Measurements from ENCODE around the gene F11R.
A peak's percentile ranks its signal among the peaks of the same experiment; 100 is the strongest.
"Not testable (repeated sequence)": the region's sequence is repeated elsewhere in the genome, so short reads cannot be mapped to it uniquely, and the experiment has no call there.

F11R gene

DNA sequence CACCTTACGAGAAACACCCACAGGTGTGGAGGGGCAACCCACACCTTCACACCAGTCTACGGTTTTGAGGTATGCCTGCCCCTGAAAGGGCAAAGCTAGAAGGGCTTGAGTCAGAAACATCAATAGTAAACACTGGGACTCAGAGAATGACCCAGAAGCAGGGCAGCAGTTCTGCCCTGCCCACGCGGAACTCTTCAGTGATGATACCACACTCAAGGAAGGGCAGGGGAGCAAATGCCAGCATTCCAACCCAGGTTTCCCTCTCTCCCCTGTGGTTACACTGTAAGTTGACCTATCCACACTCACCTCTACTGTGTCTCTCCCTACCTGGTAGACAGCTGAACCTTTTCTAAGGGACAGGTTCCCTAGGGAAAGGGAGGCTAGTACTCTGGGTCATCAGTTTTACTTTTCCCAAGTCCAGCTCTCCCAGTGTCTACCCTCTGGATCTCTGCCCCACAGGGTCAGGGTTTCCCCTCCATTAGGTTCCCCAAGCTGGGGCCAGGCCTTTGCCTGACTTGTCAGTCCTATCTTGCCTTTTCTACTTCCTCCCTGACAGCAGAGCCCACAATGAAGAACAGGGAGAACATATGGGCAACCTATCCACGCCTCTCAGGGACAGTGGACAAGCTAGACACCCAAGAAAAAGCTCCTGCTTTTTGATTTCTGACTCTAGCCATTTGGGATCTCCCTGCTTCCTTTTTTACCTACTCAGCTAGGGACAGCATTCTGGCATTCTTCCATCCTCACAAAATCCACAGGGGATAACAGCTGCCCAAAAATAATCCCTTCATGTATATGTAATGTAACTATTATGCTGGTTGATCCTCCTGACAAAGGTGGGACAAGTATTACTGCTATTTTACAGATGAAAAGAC, 3.0 kb downstream of the F11R start:
- Histone ChIP-seq H3K4me1 (ENCODE audit: control insufficient read depth, insufficient read depth, low read depth, low read length) (peaks cover 13% of the 10 kb centered on the region), H4K91ac (ENCODE audit: low read length) (peak overlapping the region; percentile 39), H3K9ac (ENCODE audit: low read length) (no peak overlapping the region), H2AFZ (ENCODE audit: low read depth, low read length) (no peak overlapping the region), H2BK5ac (ENCODE audit: low read depth, low read length, poor library complexity, severe bottlenecking) (no peak overlapping the region), H2BK12ac (ENCODE audit: low read length in 2 of 2) (no peak overlapping the region), H3K27me3 (ENCODE audit: control insufficient read depth in 1 of 2, insufficient read depth in 1 of 2, low read length in 2 of 2) (peaks cover 9 to 33% of the 10 kb centered on the region in 2 experiments), H3K27ac (ENCODE audit: low read length, poor library complexity, severe bottlenecking) (no peak overlapping the region), H3K9me3 (ENCODE audit: control insufficient read depth, low read length) (no peaks in the 10 kb centered on the region), H3K79me1 (replicated peaks; ENCODE audit: low read length, poor library complexity, severe bottlenecking) (peaks cover 3% of the 10 kb centered on the region), H3K4ac (ENCODE audit: low read depth in 1 of 2, low read length in 2 of 2) (no peak overlapping the region), H3K4me2 (ENCODE audit: low read length, poor library complexity, severe bottlenecking) (no peak overlapping the region), H3K36me3 (ENCODE audit: control insufficient read depth in 1 of 2, insufficient read depth in 2 of 2, low read depth in 1 of 2, low read length in 2 of 2) (no peaks in the 10 kb centered on the region), H3K4me3 (ENCODE audit: insufficient read depth in 1 of 2, low read depth in 1 of 2, low read length in 2 of 2) (no peak overlapping the region), H2AK5ac (ENCODE audit: low read length, severe bottlenecking) (no peak overlapping the region), H3K18ac (ENCODE audit: low read depth in 1 of 2, low read length in 2 of 2) (no peak overlapping the region), H4K8ac (ENCODE audit: low read length) (no peak overlapping the region), H3K23ac (ENCODE audit: low read length in 2 of 2) (no peak overlapping the region), H2BK15ac (ENCODE audit: low read depth, poor library complexity, severe bottlenecking) (no peak overlapping the region), H2BK120ac (ENCODE audit: low read depth, low read length) (no peak overlapping the region), H3K14ac (ENCODE audit: low read length in 2 of 2) (no peak overlapping the region)
- DNase-seq = no peak
- 84% methylated on average over 5 of the region's 5 CpGs for WGBS

DNA sequence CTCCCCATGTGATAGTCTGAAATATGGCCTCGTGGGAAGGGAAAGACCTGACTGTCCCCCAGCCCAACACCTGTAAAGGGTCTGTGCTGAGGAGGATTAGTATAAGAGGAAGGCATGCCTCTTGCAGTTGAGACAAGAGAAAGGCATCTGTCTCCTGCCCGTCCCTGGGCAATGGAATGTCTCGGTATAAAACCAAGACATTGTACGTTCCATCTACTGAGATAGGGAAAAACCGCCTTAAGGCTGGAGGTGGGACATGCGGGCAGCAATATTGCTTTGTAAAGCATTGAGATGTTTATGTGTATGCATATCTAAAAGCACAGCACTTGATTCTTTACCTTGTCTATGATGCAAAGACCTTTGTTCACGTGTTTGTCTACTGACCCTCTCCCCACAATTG, 3.8 kb downstream of the F11R start:
- H2BK15ac ChIP-seq (ENCODE audit: low read depth, poor library complexity, severe bottlenecking); H3K9me3 ChIP-seq (ENCODE audit: control insufficient read depth, low read length); H4K91ac ChIP-seq (ENCODE audit: low read length); H2AFZ ChIP-seq (ENCODE audit: low read depth, low read length); H3K36me3 ChIP-seq (ENCODE audit: control insufficient read depth in 1 of 2, insufficient read depth in 2 of 2, low read depth in 1 of 2, low read length in 2 of 2); DNase-seq; H3K4me2 ChIP-seq (ENCODE audit: low read length, poor library complexity, severe bottlenecking); H3K4ac ChIP-seq (ENCODE audit: low read depth in 1 of 2, low read length in 2 of 2); H3K14ac ChIP-seq (ENCODE audit: low read length in 2 of 2); H2AK5ac ChIP-seq (ENCODE audit: low read length, severe bottlenecking); H2BK5ac ChIP-seq (ENCODE audit: low read depth, low read length, poor library complexity, severe bottlenecking); H2BK120ac ChIP-seq (ENCODE audit: low read depth, low read length); H3K23ac ChIP-seq (ENCODE audit: low read length in 2 of 2); H3K4me3 ChIP-seq (ENCODE audit: insufficient read depth in 1 of 2, low read depth in 1 of 2, low read length in 2 of 2); H4K8ac ChIP-seq (ENCODE audit: low read length); H2BK12ac ChIP-seq (ENCODE audit: low read length in 2 of 2); H3K18ac ChIP-seq (ENCODE audit: low read depth in 1 of 2, low read length in 2 of 2); H3K27ac ChIP-seq (ENCODE audit: low read length, poor library complexity, severe bottlenecking); H3K9ac ChIP-seq (ENCODE audit: low read length); H3K79me1 ChIP-seq (replicated peaks; ENCODE audit: low read length, poor library complexity, severe bottlenecking): not testable (repeated sequence)
- Histone ChIP-seq H3K4me1 (ENCODE audit: control insufficient read depth, insufficient read depth, low read depth, low read length) (peaks cover 13% of the 10 kb centered on the region), H3K27me3 (ENCODE audit: control insufficient read depth in 1 of 2, insufficient read depth in 1 of 2, low read length in 2 of 2) (peaks cover 9 to 31% of the 10 kb centered on the region in 2 experiments)
- 63% methylated on average over 4 of the region's 7 CpGs for WGBS

DNA sequence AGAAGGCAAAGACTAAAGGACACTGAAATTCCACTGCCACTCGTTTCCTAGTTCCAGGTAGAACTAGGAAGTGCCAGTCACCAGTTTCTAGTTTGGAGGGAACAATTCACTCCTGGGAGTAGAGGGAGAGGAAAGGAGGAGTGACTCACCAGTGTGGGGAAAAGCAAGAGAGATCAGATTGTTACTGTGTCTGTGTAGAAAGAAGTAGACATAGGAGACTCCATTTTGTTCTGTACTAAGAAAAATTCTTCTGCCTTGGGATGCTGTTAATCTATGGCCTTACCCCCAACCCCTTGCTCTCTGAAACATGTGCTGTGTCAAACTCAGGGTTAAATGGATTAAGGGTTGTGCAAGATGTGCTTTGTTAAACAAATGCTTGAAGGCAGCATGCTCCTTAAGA, 4.3 kb downstream of the F11R start:
- not testable (repeated sequence) for H3K27ac ChIP-seq (ENCODE audit: low read length, poor library complexity, severe bottlenecking); H3K4me3 ChIP-seq (ENCODE audit: insufficient read depth in 1 of 2, low read depth in 1 of 2, low read length in 2 of 2); H2BK120ac ChIP-seq (ENCODE audit: low read depth, low read length); H3K36me3 ChIP-seq (ENCODE audit: control insufficient read depth in 1 of 2, insufficient read depth in 2 of 2, low read depth in 1 of 2, low read length in 2 of 2); H2AK5ac ChIP-seq (ENCODE audit: low read length, severe bottlenecking); H3K9ac ChIP-seq (ENCODE audit: low read length); H2BK12ac ChIP-seq (ENCODE audit: low read length in 2 of 2); H2BK15ac ChIP-seq (ENCODE audit: low read depth, poor library complexity, severe bottlenecking); H3K9me3 ChIP-seq (ENCODE audit: control insufficient read depth, low read length); H3K4me2 ChIP-seq (ENCODE audit: low read length, poor library complexity, severe bottlenecking); H3K79me1 ChIP-seq (replicated peaks; ENCODE audit: low read length, poor library complexity, severe bottlenecking); H4K91ac ChIP-seq (ENCODE audit: low read length); H3K4ac ChIP-seq (ENCODE audit: low read depth in 1 of 2, low read length in 2 of 2); H3K18ac ChIP-seq (ENCODE audit: low read depth in 1 of 2, low read length in 2 of 2); H3K14ac ChIP-seq (ENCODE audit: low read length in 2 of 2); H4K8ac ChIP-seq (ENCODE audit: low read length); H2AFZ ChIP-seq (ENCODE audit: low read depth, low read length); H2BK5ac ChIP-seq (ENCODE audit: low read depth, low read length, poor library complexity, severe bottlenecking); H3K23ac ChIP-seq (ENCODE audit: low read length in 2 of 2)
- 92% methylated on average over 1 of the region's 1 CpG for WGBS
- peaks cover 12% of the 10 kb centered on the region for H3K4me1 ChIP-seq (ENCODE audit: control insufficient read depth, insufficient read depth, low read depth, low read length)
- DNase-seq = peak; percentile 37
- peaks cover 9 to 26% of the 10 kb centered on the region in 2 experiments for H3K27me3 ChIP-seq (ENCODE audit: control insufficient read depth in 1 of 2, insufficient read depth in 1 of 2, low read length in 2 of 2)

DNA sequence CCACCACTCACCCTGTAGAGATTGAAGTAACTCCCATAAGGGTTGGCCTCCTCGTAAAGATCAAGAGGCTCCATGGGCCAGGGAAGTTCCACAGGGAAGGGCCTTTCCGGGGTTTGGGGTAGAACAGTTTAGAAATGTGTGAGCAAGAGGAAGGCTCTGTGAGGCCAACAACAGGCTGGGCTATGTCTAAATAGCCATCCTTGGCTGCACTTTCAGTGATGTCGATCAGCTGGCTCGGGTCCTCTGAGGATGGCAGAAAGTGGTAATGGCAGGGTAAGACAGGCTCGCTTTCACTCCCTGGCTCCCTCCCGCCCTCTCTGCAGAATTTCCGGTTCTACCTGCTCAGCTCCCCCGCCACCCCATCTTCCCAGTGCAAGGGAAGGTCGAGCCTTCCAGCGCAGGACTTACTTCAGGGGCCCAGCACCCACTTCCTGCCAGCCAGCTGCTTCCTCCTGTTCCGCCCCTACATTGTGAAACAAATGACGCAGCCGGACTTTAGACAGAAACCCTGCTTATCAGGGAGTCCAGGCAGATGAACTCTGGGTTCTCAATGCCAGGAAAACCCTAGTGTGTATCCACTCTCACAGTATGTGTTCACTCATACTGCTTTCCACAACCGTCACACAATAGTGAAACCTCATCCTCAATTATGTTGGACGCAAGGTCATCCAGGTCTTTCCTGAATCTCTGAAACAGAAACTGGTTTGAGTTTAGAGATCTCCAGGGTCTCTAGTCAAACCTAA, 7.3 kb downstream of the F11R start:
- Histone ChIP-seq H2BK5ac (ENCODE audit: low read depth, low read length, poor library complexity, severe bottlenecking) (no peak overlapping the region), H2AFZ (ENCODE audit: low read depth, low read length) (no peak overlapping the region), H3K9ac (ENCODE audit: low read length) (peak overlapping the region; percentile 26), H3K14ac (ENCODE audit: low read length in 2 of 2) (peak overlapping the region in 1 of 2 experiments; percentile 0), H2AK5ac (ENCODE audit: low read length, severe bottlenecking) (no peak overlapping the region), H3K4ac (ENCODE audit: low read depth in 1 of 2, low read length in 2 of 2) (peak overlapping the region in 1 of 2 experiments; percentile 2), H2BK12ac (ENCODE audit: low read length in 2 of 2) (no peak overlapping the region), H3K27me3 (ENCODE audit: control insufficient read depth in 1 of 2, insufficient read depth in 1 of 2, low read length in 2 of 2) (peaks cover 3 to 5% of the 10 kb centered on the region in 2 experiments), H3K23ac (ENCODE audit: low read length in 2 of 2) (no peak overlapping the region), H3K18ac (ENCODE audit: low read depth in 1 of 2, low read length in 2 of 2) (peak overlapping the region; percentile 31 to 57), H3K4me1 (ENCODE audit: control insufficient read depth, insufficient read depth, low read depth, low read length) (peaks cover 5% of the 10 kb centered on the region), H3K4me3 (ENCODE audit: insufficient read depth in 1 of 2, low read depth in 1 of 2, low read length in 2 of 2) (peak overlapping the region in 1 of 2 experiments; percentile 53), H3K79me1 (replicated peaks; ENCODE audit: low read length, poor library complexity, severe bottlenecking) (peaks cover 7% of the 10 kb centered on the region), H2BK120ac (ENCODE audit: low read depth, low read length) (peak overlapping the region; percentile 15), H3K36me3 (ENCODE audit: control insufficient read depth in 1 of 2, insufficient read depth in 2 of 2, low read depth in 1 of 2, low read length in 2 of 2) (no peaks in the 10 kb centered on the region), H3K4me2 (ENCODE audit: low read length, poor library complexity, severe bottlenecking) (no peak overlapping the region), H2BK15ac (ENCODE audit: low read depth, poor library complexity, severe bottlenecking) (no peak overlapping the region), H4K8ac (ENCODE audit: low read length) (peak overlapping the region; percentile 78), H4K91ac (ENCODE audit: low read length) (peak overlapping the region; percentile 78), H3K9me3 (ENCODE audit: control insufficient read depth, low read length) (no peaks in the 10 kb centered on the region), H3K27ac (ENCODE audit: low read length, poor library complexity, severe bottlenecking) (no peak overlapping the region)
- 69% methylated on average over 14 of the region's 15 CpGs for WGBS
- peak; percentile 87 for DNase-seq
